IMR-90 (cell line): Measurements from ENCODE around the gene EPC1. TPM values are rescaled to one million over a fixed set of nuclear protein-coding genes. Genes with fewer than 3 reads are reported as not detected.

Source experiments
- ATAC-seq: fragments of 200-7000 bp; cut with Tn5 transposase; 2 replicates; pipeline ENCODE4 v1.9.1; 2020; ENCODE audit warnings: low read depth, mild to moderate bottlenecking, moderate library complexity
- BruUV-seq: library from RNA; stranded (reverse); fragments of 400-500 nt; replicated peaks from 2 replicates; lab custom pipeline; 2021; lab: Mats Ljungman, UMichigan
- CTCF ChIA-PET: fragments of 300-600 bp; formaldehyde crosslinking; extraction: SDS; loops from one replicate; lab custom pipeline; 2021; ENCODE audit warnings: antibody characterized with exemption; lab: Yijun Ruan, JAX
- POLR2A ChIA-PET: fragments of 300-600 bp; sonication (Branson Sonifier 250); formaldehyde crosslinking; loops from one replicate; lab custom pipeline; 2022; ENCODE audit warnings: antibody characterized with exemption; ENCODE audit not compliant: unreplicated experiment; lab: Charles Lee
- DNase-seq: peaks from one replicate; pipeline ENCODE4 v3.0.0; 2013
- H2AFZ ChIP-seq: replicated peaks from 2 replicates; pipeline ENCODE3; 2013; ENCODE audit warnings: low read length, mild to moderate bottlenecking; ENCODE audit not compliant: poor library complexity
- H2AK5ac ChIP-seq: 2 replicates; pipeline ENCODE4 v1.6.1; 2013; ENCODE audit warnings: low read depth, low read length, inconsistent platforms
- H2AK9ac ChIP-seq: replicated peaks from 2 replicates; pipeline ENCODE3; 2013; ENCODE audit warnings: mild to moderate bottlenecking, low read depth, low read length, moderate library complexity; ENCODE audit not compliant: poor library complexity
- H2BK120ac ChIP-seq: 2 replicates; pipeline ENCODE4 v1.6.1; 2013; ENCODE audit warnings: low read depth, low read length, inconsistent platforms
- H2BK15ac ChIP-seq: 3 replicates; pipeline ENCODE4 v1.6.1; 2013; ENCODE audit warnings: low read depth, low read length, inconsistent platforms
- H2BK20ac ChIP-seq: 2 replicates; pipeline ENCODE4 v1.6.1; 2013; ENCODE audit warnings: low read depth, mild to moderate bottlenecking, inconsistent platforms, low read length, moderate library complexity
- H2BK5ac ChIP-seq: 2 replicates; pipeline ENCODE4 v1.6.1; 2013; ENCODE audit warnings: mild to moderate bottlenecking, low read depth, low read length, inconsistent platforms; ENCODE audit not compliant: poor library complexity, severe bottlenecking
- H3K14ac ChIP-seq: replicated peaks from 2 replicates; pipeline ENCODE4 v1.6.1; 2013; ENCODE audit warnings: low read depth, low read length, inconsistent platforms
- H3K18ac ChIP-seq: 2 replicates; pipeline ENCODE4 v1.6.1; 2013; ENCODE audit warnings: low read depth, low read length, control low read depth
- H3K23ac ChIP-seq: 2 replicates; pipeline ENCODE4 v1.6.1; 2013; ENCODE audit warnings: low read depth, low read length, inconsistent platforms
- H3K27ac ChIP-seq: 2 replicates; pipeline ENCODE4 v1.5.1; 2013; ENCODE audit warnings: mild to moderate bottlenecking, control low read depth, low read length; ENCODE audit not compliant: insufficient read depth
- H3K27me3 ChIP-seq: 2 replicates; pipeline ENCODE4 v1.6.1; 2013; ENCODE audit warnings: low read length; ENCODE audit not compliant: control insufficient read depth, insufficient read depth
- H3K36me3 ChIP-seq: 2 replicates; pipeline ENCODE4 v1.6.1; 2013; ENCODE audit warnings: low read length, mixed read lengths; ENCODE audit not compliant: control insufficient read depth, insufficient read depth
- H3K4ac ChIP-seq: 2 replicates; pipeline ENCODE4 v1.6.1; 2013; ENCODE audit warnings: low read depth, low read length, inconsistent platforms
- H3K4me1 ChIP-seq: 2 replicates; pipeline ENCODE4 v1.6.1; 2013; ENCODE audit warnings: low read length, mixed read lengths; ENCODE audit not compliant: control insufficient read depth, insufficient read depth
- H3K4me2 ChIP-seq: 2 replicates; pipeline ENCODE4 v1.6.1; 2013; ENCODE audit warnings: low read depth, mild to moderate bottlenecking, control low read depth, low read length, moderate library complexity
- H3K4me3 ChIP-seq: 2 replicates; pipeline ENCODE4 v1.5.1; 2013; ENCODE audit warnings: low read depth, mild to moderate bottlenecking, control low read depth, low read length, moderate library complexity; ENCODE audit not compliant: insufficient read depth
- H3K56ac ChIP-seq: 2 replicates; pipeline ENCODE4 v1.6.1; 2013; ENCODE audit warnings: low read length, inconsistent platforms; ENCODE audit not compliant: insufficient read depth; ENCODE audit errors: extremely low read depth
- H3K79me1 ChIP-seq, 2 experiments: 2 replicates each; pipeline ENCODE4 v1.6.1; 2013; ENCODE audit warnings: low read length in 2 of 2, inconsistent platforms in 1 of 2, low read depth in 1 of 2
- H3K9ac ChIP-seq: 2 replicates; pipeline ENCODE4 v1.6.1; 2013; ENCODE audit warnings: low read depth, low read length, control low read depth
- H3K9me1 ChIP-seq: 2 replicates; pipeline ENCODE4 v1.6.1; 2013; ENCODE audit warnings: low read length, inconsistent platforms; ENCODE audit not compliant: insufficient read depth
- H3K9me3 ChIP-seq: 2 replicates; pipeline ENCODE4 v1.6.1; 2013; ENCODE audit warnings: low read length; ENCODE audit not compliant: control insufficient read depth, insufficient read depth
- H4K20me1 ChIP-seq: 2 replicates; pipeline ENCODE4 v1.6.1; 2013; ENCODE audit warnings: low read length, inconsistent platforms; ENCODE audit not compliant: insufficient read depth
- H4K5ac ChIP-seq: 2 replicates; pipeline ENCODE4 v1.6.1; 2013; ENCODE audit warnings: mild to moderate bottlenecking, low read depth, low read length, control low read depth
- H4K8ac ChIP-seq, 2 experiments: 2 replicates each; pipeline ENCODE4 v1.6.1; 2013; ENCODE audit warnings: low read depth in 2 of 2, low read length in 2 of 2, control low read depth in 1 of 2, inconsistent platforms in 1 of 2
- H4K91ac ChIP-seq: 2 replicates; pipeline ENCODE4 v1.6.1; 2013; ENCODE audit warnings: low read depth, low read length, inconsistent platforms; ENCODE audit not compliant: insufficient read depth
- CHD1 ChIP-seq: IDR thresholded peaks from 2 replicates; pipeline ENCODE4 v1.6.1; 2012; ENCODE audit warnings: low read depth, low read length, improper control_type of control experiment
- CTCF ChIP-seq: conservative IDR thresholded peaks from 2 replicates; pipeline ENCODE4 v1.5.1; 2012; ENCODE audit warnings: mild to moderate bottlenecking, low read depth, low read length, improper control_type of control experiment
- ELK1 ChIP-seq: fragments of 150-350 bp; IDR thresholded peaks from 2 replicates; pipeline ENCODE4 v1.6.1; 2016; ENCODE audit warnings: low read depth, mild to moderate bottlenecking, low read length, moderate library complexity, borderline replicate concordance
- MAFK ChIP-seq: IDR thresholded peaks from 2 replicates; pipeline ENCODE4 v1.6.1; 2012; ENCODE audit warnings: low read depth, low read length, improper control_type of control experiment
- MAZ ChIP-seq: IDR thresholded peaks from 2 replicates; pipeline ENCODE4 v1.6.1; 2012; ENCODE audit warnings: low read depth, mild to moderate bottlenecking, low read length, improper control_type of control experiment, moderate library complexity, borderline replicate concordance
- NFE2L2 ChIP-seq: fragments of 150-350 bp; IDR thresholded peaks from 2 replicates; pipeline ENCODE4 v1.6.1; 2016; ENCODE audit warnings: low read depth, mild to moderate bottlenecking, low read length
- RCOR1 ChIP-seq: IDR thresholded peaks from 2 replicates; pipeline ENCODE4 v1.6.1; 2012; ENCODE audit warnings: mild to moderate bottlenecking, low read length, improper control_type of control experiment; ENCODE audit not compliant: insufficient replicate concordance
- RFX5 ChIP-seq: IDR thresholded peaks from 2 replicates; pipeline ENCODE4 v1.8.0; 2012; ENCODE audit warnings: low read depth, mild to moderate bottlenecking, low read length, moderate library complexity
- SMC3 ChIP-seq: fragments of 150-350 bp; IDR thresholded peaks from 2 replicates; pipeline ENCODE4 v1.6.1; 2016; ENCODE audit warnings: low read depth, mild to moderate bottlenecking, antibody characterized with exemption, low read length, moderate library complexity
- USF2 ChIP-seq: fragments of 150-350 bp; IDR thresholded peaks from 2 replicates; pipeline ENCODE4 v1.6.1; 2017; ENCODE audit warnings: mild to moderate bottlenecking, antibody characterized with exemption, low read length, low read depth
- WGBS, 2 experiments: methylation state at CpG; one replicate each; pipeline versions ENCODE4 v1.1.5 to v1.1.7; 2013; ENCODE audit warnings: missing lambda C conversion rate in 2 of 2; ENCODE audit not compliant: insufficient read length in 1 of 2; ENCODE audit errors: extremely low coverage in 2 of 2; 5-methylcytosine and 5-hydroxymethylcytosine counted together
- dilution Hi-C: fragments of 300-500 bp; cut with HindIII; formaldehyde crosslinking; loops from one replicate; pipeline ENCODE4 v1.14.3; 2018; ENCODE audit warnings: low sequenced_read_pairs; ENCODE audit not compliant: unreplicated experiment
- in situ Hi-C: fragments of 300-500 bp; cut with MboI; formaldehyde crosslinking; loops from 3 replicates; pipeline ENCODE4 v1.14.3; 2019; ENCODE audit warnings: low sequenced_read_pairs, inconsistent platforms, mixed read lengths
- intact Hi-C: fragments of 100-400 bp; cut with micrococcal nuclease; formaldehyde crosslinking; loops from 2 replicates; pipeline ENCODE4 v1.10.0; 2022
- polyA plus RNA-seq, 3 experiments: library from polyadenylated mRNA; depleted of rRNA; stranded (reverse); fragments of >200 nt; gene quantifications; 2 replicates each; pipeline ENCODE4 v1.2.3, GENCODE V29; 2012; ENCODE audit warnings: low replicate concordance in 1 of 3
- total RNA-seq: library from RNA; depleted of rRNA; stranded (reverse); fragments of >200 nt; gene quantifications from 2 replicates; pipeline ENCODE4 v1.2.3, GENCODE V29; 2012

The EPC1 gene
- total and polyA plus RNA-seq, 2 of the 4 experiments (the other 2 are of a cell fraction) = 21.9 to 23.5 TPM

GRCh38 chr10:32390193-32390592 lies 43.2 kb upstream of the EPC1 start:
- no TSS peak for BruUV-seq
- no peak overlapping the region for H2AFZ ChIP-seq
- H4K91ac ChIP-seq = no peak overlapping the region
- no peak overlapping the region for H2BK120ac ChIP-seq
- H3K9me1 ChIP-seq = no peaks in the 10 kb centered on the region
- no peak overlapping the region for H2AK5ac ChIP-seq
- no peak overlapping the region for H3K14ac ChIP-seq
- no peak overlapping the region for H2BK15ac ChIP-seq
- DNase-seq (no peak), ATAC-seq (no peak)
- H3K56ac ChIP-seq = no peak overlapping the region
- no peak overlapping the region for H3K4me2 ChIP-seq
- POLR2A ChIA-PET = no interaction called here
- no peaks in the 10 kb centered on the region for H3K36me3 ChIP-seq
- no peak overlapping the region for H3K4ac ChIP-seq
- H3K23ac ChIP-seq = no peak overlapping the region
- H3K27me3 ChIP-seq = no peaks in the 10 kb centered on the region
- H2BK5ac ChIP-seq = no peak overlapping the region
- H2AK9ac ChIP-seq = no peak overlapping the region
- no peaks in the 10 kb centered on the region for H4K20me1 ChIP-seq
- no peak overlapping the region for H3K18ac ChIP-seq
- H4K8ac ChIP-seq = no peak overlapping the region
- intact Hi-C loops (no loop called here), in situ Hi-C loops (no loop called here), dilution Hi-C loops (no loop called here)
- H3K27ac ChIP-seq = no peak overlapping the region
- no peaks in the 10 kb centered on the region for H3K4me1 ChIP-seq
- CTCF ChIA-PET = no interaction called here
- no peak overlapping the region for H2BK20ac ChIP-seq
- no peaks in the 10 kb centered on the region for H3K9me3 ChIP-seq
- H3K4me3 ChIP-seq = no peak overlapping the region
- 92% methylated on average over 2 of the region's 3 CpGs; no CpG with 5 or more reads in 1 of the 2 experiments for WGBS, 2 experiments
- TF ChIP-seq SMC3 (no peak), CHD1 (no peak), MAFK (no peak), RCOR1 (no peak), USF2 (no peak), RFX5 (no peak), NFE2L2 (no peak), MAZ (no peak), ELK1 (no peak), CTCF (no peak)
- H3K9ac ChIP-seq = no peak overlapping the region
- H3K79me1 ChIP-seq = no peaks in the 10 kb centered on the region
- H4K5ac ChIP-seq = no peak overlapping the region
